ENCODE results near the gene KLLN. TPM values are rescaled to one million over a fixed set of nuclear protein-coding genes. Genes with fewer than 3 reads are reported as not detected.

Gene KLLN
- total RNA-seq, 2 donors from 2014 or later, result 0.28 to 0.56 TPM

DNA sequence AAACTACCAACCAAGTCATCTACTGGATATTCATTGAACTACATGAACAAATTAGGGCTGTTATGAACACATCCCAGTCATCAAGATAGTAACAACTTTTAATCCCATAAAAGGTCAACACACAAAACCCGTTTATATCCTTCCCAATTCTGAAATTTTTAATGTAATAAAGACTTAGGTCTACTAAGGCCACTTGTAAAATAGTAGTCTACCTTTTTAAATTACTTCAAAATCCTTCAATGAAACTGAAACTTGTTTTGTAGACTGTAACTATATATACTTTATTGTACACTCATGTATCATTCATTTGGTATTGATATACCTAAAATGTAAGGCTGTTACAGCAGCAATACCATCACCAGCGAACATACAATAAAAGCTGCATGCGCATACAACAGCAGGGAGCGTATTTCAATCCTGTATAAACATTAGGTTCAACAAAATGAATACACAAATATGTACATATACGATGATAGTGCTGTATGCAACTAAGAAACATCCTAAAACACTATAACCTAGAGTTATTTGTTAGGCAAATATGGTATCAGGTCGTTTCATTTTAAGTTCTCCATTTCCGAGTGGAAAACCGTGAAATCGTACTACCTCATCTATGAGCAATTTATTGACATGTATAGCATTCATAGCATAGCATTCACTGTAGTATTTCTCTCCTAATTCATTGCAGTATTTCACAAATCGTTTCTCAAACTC, 46.3 kb downstream of the KLLN start:
- peaks cover 0 to 20% of the 10 kb centered on the region in 2 donors for H3K4me1 ChIP-seq
- H3K27ac ChIP-seq, result peak overlapping the region; percentile 88 to 91
- H3K4me3 ChIP-seq, result peak overlapping the region; percentile 69 to 77
- TF ChIP-seq, protein P1, sequence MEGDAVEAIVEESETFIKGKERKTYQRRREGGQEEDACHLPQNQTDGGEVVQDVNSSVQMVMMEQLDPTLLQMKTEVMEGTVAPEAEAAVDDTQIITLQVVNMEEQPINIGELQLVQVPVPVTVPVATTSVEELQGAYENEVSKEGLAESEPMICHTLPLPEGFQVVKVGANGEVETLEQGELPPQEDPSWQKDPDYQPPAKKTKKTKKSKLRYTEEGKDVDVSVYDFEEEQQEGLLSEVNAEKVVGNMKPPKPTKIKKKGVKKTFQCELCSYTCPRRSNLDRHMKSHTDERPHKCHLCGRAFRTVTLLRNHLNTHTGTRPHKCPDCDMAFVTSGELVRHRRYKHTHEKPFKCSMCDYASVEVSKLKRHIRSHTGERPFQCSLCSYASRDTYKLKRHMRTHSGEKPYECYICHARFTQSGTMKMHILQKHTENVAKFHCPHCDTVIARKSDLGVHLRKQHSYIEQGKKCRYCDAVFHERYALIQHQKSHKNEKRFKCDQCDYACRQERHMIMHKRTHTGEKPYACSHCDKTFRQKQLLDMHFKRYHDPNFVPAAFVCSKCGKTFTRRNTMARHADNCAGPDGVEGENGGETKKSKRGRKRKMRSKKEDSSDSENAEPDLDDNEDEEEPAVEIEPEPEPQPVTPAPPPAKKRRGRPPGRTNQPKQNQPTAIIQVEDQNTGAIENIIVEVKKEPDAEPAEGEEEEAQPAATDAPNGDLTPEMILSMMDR (IDR thresholded peaks at IDR 0.05), result no peak
- no peaks in the 10 kb centered on the region for H3K27me3 ChIP-seq
- peaks cover 10% of the 10 kb centered on the region for H3K36me3 ChIP-seq
- no peak for DNase-seq (ENCODE audit: low spot score)
- H3K9me3 ChIP-seq, result no peaks in the 10 kb centered on the region

DNA sequence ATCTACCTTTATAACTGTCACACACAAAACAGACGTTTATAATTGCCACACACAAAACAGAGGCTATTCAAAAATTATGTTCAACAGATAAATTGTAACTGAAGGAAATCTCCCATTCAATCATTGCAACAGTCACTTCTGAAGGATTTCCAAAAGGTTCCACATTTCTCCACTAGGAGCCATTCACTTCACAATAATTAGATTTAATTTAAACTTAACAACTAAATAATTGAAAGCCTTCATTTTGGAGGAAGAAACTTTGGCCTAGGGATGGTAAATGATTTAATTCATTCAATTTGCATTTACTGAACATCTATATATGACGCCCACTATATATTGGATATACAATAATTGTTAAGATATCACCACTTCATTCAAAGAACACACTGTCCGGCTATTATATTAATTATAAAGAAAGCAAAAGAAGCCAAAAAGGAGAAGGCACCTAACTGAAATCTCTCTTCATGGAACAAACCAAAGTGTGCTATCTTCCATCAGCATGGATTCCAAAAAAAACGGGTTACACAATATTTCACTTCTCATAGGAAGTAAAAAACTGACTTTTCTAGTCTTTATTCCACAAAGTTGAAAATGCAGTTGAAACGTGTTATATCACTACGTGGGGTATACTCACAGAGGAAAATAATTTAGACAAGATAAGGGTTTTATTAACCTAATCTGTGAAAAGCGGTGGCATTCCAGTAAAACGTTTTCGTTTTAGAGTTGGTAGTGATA, 47.0 kb downstream of the KLLN start:
- TF ChIP-seq, protein P1 (IDR thresholded peaks at IDR 0.05), result no peak
- Histone ChIP-seq H3K27ac (peak overlapping the region; percentile 88 to 91), H3K9me3 (no peaks in the 10 kb centered on the region), H3K4me1 (peaks cover 0 to 20% of the 10 kb centered on the region in 2 donors), H3K4me3 (peak overlapping the region; percentile 69 to 77), H3K27me3 (no peaks in the 10 kb centered on the region), H3K36me3 (peaks cover 11% of the 10 kb centered on the region)
- no peak for DNase-seq (ENCODE audit: low spot score)

Other genes with a start within 250 kb of the KLLN start
- 10 to 100 TPM; 13.4 to 26.6 TPM for gene PAPSS2, start 203.7 kb downstream of the KLLN start, total RNA-seq
- gene ATAD1, start 45.3 kb downstream of the KLLN start, total RNA-seq, result 10 to 100 TPM; 59.5 to 80.3 TPM
- 10 to 100 TPM; 46.5 to 55.9 TPM for gene PTEN, start 92 bp upstream of the KLLN start, total RNA-seq

Measured in right atrium auricular region (tissue), 2 donors.